Measurements from ENCODE around the gene LAMA2. TPM values are rescaled to one million over a fixed set of nuclear protein-coding genes. Genes with fewer than 3 reads are reported as not detected.

LAMA2 gene
- total and polyA plus RNA-seq, 8 donors, result 3.4 to 110 (median 31.6) TPM

DNA sequence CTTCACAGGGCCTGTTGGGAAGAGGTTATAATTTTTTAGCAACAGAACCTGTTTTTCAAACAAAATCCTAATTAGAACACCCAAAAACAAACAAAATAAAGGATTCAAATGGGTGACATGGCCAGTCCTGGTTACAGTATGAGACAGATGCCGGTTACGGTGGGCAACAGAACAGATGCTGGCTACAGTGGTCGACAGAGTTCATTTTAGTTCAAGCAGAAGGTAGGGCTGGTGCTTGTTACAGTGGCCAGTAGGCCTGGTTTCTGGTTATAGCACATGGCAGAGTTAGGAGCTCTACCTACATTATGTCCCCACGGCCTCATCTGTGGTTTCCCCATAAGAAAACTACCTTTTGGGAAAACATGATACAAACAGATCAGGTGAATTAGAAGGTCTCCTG, 327.7 kb downstream of the LAMA2 start:
- DNase-seq, result no peak
- no peaks in the 10 kb centered on the region for H3K36me3 ChIP-seq
- no peaks in the 10 kb centered on the region for H3K27me3 ChIP-seq
- H3K4me3 ChIP-seq, result no peak overlapping the region
- intact Hi-C loops (cut with DNase I; ENCODE audit: low total_unique reads), result no loop called here
- no peaks in the 10 kb centered on the region for H3K9me3 ChIP-seq
- WGBS, 5 donors, result 87 to 94% (median 93%) methylated on average over 4 of the region's 4 CpGs
- TF ChIP-seq POLR2AphosphoS5 (IDR thresholded peaks at IDR 0.05) (no peak), EP300 (IDR thresholded peaks at IDR 0.05) (no peak), POLR2A (IDR thresholded peaks at IDR 0.05) (no peak)
- TF ChIP-seq, protein P1, sequence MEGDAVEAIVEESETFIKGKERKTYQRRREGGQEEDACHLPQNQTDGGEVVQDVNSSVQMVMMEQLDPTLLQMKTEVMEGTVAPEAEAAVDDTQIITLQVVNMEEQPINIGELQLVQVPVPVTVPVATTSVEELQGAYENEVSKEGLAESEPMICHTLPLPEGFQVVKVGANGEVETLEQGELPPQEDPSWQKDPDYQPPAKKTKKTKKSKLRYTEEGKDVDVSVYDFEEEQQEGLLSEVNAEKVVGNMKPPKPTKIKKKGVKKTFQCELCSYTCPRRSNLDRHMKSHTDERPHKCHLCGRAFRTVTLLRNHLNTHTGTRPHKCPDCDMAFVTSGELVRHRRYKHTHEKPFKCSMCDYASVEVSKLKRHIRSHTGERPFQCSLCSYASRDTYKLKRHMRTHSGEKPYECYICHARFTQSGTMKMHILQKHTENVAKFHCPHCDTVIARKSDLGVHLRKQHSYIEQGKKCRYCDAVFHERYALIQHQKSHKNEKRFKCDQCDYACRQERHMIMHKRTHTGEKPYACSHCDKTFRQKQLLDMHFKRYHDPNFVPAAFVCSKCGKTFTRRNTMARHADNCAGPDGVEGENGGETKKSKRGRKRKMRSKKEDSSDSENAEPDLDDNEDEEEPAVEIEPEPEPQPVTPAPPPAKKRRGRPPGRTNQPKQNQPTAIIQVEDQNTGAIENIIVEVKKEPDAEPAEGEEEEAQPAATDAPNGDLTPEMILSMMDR (IDR thresholded peaks at IDR 0.05), result no peak
- H3K27ac ChIP-seq, result no peak overlapping the region
- H3K4me1 ChIP-seq, result no peaks in the 10 kb centered on the region

DNA sequence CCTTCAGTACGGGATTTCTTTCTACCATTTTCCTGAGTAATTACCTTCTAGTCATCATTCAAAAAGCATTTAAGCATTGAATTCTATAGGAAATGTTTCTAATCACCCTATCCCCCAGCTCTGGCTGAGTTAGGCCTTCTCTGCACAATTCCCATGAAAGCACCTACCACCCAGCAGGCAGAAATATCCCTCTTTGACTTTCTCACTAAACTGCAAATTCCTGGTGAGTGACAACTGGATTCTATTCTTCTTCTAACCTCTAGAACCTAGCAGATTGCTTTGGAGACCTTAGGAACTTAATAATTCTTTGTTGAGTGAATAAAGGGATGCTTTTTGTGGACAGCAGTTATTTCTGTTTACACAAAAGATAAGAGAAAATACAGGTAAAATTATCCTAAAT, 328.7 kb downstream of the LAMA2 start:
- no peak overlapping the region for H3K4me3 ChIP-seq

DNA sequence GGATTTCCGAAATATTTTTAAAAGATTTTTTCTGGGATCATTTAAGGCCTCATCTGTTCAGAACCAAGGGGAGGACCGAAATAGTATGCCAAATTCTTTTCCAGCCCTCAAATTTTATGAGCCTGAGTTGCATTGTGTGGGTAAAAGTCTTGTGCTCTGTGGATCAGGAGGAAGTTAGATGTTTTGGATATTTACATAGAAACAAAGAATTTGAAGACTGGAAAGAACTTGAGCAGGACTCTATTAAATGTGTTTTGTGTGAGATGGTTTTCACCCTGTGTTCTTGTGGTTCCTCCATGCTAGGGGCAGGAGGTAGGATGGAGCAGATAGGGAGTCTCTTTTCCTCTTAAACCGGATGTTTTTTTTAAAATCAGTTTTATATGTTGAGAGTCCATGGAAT, 329.1 kb downstream of the LAMA2 start:
- H3K36me3 ChIP-seq, result no peaks in the 10 kb centered on the region
- no peak for DNase-seq
- no peak overlapping the region for H3K27ac ChIP-seq
- no peaks in the 10 kb centered on the region for H3K27me3 ChIP-seq
- 69 to 83% (median 72%) methylated on average over 3 of the region's 3 CpGs for WGBS, 5 donors
- intact Hi-C loops (cut with DNase I; ENCODE audit: low total_unique reads), result no loop called here
- H3K9me3 ChIP-seq, result no peaks in the 10 kb centered on the region
- TF ChIP-seq POLR2AphosphoS5 (IDR thresholded peaks at IDR 0.05) (no peak), EP300 (IDR thresholded peaks at IDR 0.05) (no peak), POLR2A (IDR thresholded peaks at IDR 0.05) (no peak)
- TF ChIP-seq, protein P1 (IDR thresholded peaks at IDR 0.05), result no peak
- no peak overlapping the region for H3K4me3 ChIP-seq
- peaks cover 0 to 5% (median 0%) of the 10 kb centered on the region in 4 donors for H3K4me1 ChIP-seq

More for the DNA sequence above, 328.7 kb downstream of the LAMA2 start:
- TF ChIP-seq POLR2A (IDR thresholded peaks at IDR 0.05) (no peak), POLR2AphosphoS5 (IDR thresholded peaks at IDR 0.05) (no peak), EP300 (IDR thresholded peaks at IDR 0.05) (no peak)
- TF ChIP-seq, protein P1 (IDR thresholded peaks at IDR 0.05), result no peak
- Histone ChIP-seq H3K4me1 (peaks cover 0 to under 1% (median 0%) of the 10 kb centered on the region in 4 donors), H3K27ac (no peak overlapping the region), H3K9me3 (no peaks in the 10 kb centered on the region), H3K36me3 (no peaks in the 10 kb centered on the region), H3K27me3 (no peaks in the 10 kb centered on the region)
- no peak for DNase-seq
- WGBS, 5 donors, result 82 to 94% (median 90%) methylated on average over 1 of the region's 1 CpG
- intact Hi-C loops (cut with DNase I; ENCODE audit: low total_unique reads), result no loop called here

DNA sequence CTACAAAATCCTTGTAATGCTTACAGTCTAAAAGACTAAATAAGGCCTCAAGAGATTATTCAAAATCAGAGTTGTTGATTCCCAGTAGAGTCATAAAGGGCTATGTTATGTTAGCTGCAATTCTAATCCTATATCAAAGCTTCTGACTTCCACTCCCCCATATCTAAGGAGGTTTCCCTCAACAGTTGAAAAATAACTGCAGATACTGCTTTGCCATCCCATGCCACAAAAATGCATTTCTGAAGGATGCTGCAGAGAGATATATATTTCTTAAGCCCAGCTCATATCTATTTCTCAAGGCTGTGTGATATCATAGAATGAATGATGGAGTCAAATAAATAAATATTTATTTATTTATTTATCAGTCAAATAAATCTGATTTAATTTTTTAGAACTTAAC, 332.3 kb downstream of the LAMA2 start:
- no peak overlapping the region for H3K4me3 ChIP-seq
- no peak overlapping the region for H3K27ac ChIP-seq
- intact Hi-C loops (cut with DNase I; ENCODE audit: low total_unique reads), result no loop called here
- DNase-seq, result no peak
- H3K36me3 ChIP-seq, result no peaks in the 10 kb centered on the region
- H3K27me3 ChIP-seq, result no peaks in the 10 kb centered on the region
- TF ChIP-seq EP300 (IDR thresholded peaks at IDR 0.05), result no peak
- TF ChIP-seq POLR2AphosphoS5 (IDR thresholded peaks at IDR 0.05), result no peak
- TF ChIP-seq, protein P1 (IDR thresholded peaks at IDR 0.05), result no peak
- no peak for TF ChIP-seq POLR2A (IDR thresholded peaks at IDR 0.05)
- peaks cover 0 to 11% (median 0%) of the 10 kb centered on the region in 4 donors for H3K4me1 ChIP-seq
- no peaks in the 10 kb centered on the region for H3K9me3 ChIP-seq

Measured in stomach (tissue), 9 donors.